ENCODE measurements around the gene TRPM7. TPM values are rescaled to one million over a fixed set of nuclear protein-coding genes. Genes with fewer than 3 reads are reported as not detected.
"Not testable (repeated sequence)": the region's sequence is repeated elsewhere in the genome, so short reads cannot be mapped to it uniquely, and the experiment has no call there.

TRPM7 gene
- total RNA-seq, 4 donors from 2014 or later, result 31.3 to 63.8 (median 41.9) TPM

DNA sequence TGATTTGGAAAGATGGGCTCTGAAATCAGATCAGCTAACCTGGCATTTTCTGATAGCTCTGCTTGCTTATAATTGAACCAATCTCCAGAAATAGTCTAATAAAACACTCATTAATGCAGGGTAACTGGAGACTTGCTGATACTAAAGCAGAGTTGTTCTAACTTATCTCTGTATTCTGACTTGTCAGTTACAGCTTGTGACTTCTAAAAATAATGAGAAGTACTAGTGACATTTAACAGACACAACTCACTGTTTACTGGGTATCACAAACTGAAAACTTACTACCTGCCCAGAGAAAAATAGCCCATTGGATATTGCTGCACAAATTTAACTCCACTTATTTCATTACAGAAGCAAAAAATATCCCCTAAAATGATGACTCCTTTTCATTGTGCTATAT, 24.0 kb upstream of the TRPM7 start:
- TF ChIP-seq, protein P1, sequence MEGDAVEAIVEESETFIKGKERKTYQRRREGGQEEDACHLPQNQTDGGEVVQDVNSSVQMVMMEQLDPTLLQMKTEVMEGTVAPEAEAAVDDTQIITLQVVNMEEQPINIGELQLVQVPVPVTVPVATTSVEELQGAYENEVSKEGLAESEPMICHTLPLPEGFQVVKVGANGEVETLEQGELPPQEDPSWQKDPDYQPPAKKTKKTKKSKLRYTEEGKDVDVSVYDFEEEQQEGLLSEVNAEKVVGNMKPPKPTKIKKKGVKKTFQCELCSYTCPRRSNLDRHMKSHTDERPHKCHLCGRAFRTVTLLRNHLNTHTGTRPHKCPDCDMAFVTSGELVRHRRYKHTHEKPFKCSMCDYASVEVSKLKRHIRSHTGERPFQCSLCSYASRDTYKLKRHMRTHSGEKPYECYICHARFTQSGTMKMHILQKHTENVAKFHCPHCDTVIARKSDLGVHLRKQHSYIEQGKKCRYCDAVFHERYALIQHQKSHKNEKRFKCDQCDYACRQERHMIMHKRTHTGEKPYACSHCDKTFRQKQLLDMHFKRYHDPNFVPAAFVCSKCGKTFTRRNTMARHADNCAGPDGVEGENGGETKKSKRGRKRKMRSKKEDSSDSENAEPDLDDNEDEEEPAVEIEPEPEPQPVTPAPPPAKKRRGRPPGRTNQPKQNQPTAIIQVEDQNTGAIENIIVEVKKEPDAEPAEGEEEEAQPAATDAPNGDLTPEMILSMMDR (IDR thresholded peaks at IDR 0.05), result no peak
- TF ChIP-seq POLR2A (IDR thresholded peaks at IDR 0.05), result no peak
- DNase-seq (ENCODE audit: low spot score in 2 of 2), result no peak
- no peak overlapping the region for H3K4me3 ChIP-seq (ENCODE audit: low read depth, poor library complexity, severe bottlenecking)
- intact Hi-C loops (cut with DNase I; ENCODE audit: low total_unique reads), result no loop called here

DNA sequence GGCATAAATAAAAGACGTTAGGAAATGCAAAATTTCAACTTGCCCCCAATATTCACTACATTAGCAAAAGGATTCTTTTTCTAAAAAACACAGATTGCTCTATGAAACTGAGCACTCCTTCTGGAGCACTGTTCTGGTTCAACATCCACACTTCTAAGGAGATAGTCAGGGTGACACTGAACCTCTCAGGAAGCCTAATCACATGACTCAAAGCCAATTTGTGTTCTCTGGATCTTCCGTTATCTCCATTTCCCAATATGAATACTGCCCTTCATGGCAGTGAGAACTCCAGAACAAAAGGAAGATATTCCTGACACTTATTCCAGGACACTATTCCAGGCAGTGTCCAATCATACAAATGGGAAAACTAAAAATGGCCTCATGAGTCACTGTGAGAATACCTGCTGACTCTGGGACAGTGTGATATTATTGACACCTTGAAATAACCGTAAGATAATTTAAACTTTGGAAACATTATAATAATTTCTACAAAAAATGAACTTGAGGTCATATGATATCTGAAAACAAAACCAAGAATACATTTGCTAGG, 21.4 kb upstream of the TRPM7 start:
- no peak for DNase-seq (ENCODE audit: low spot score in 2 of 2)
- WGBS, 2 donors, result 89 to 94% methylated on average over 3 of the region's 3 CpGs
- H3K4me3 ChIP-seq (ENCODE audit: low read depth, poor library complexity, severe bottlenecking), result no peak overlapping the region
- intact Hi-C loops (cut with DNase I; ENCODE audit: low total_unique reads), result no loop called here
- TF ChIP-seq, protein P1 (IDR thresholded peaks at IDR 0.05), result no peak
- TF ChIP-seq POLR2A (IDR thresholded peaks at IDR 0.05), result no peak

DNA sequence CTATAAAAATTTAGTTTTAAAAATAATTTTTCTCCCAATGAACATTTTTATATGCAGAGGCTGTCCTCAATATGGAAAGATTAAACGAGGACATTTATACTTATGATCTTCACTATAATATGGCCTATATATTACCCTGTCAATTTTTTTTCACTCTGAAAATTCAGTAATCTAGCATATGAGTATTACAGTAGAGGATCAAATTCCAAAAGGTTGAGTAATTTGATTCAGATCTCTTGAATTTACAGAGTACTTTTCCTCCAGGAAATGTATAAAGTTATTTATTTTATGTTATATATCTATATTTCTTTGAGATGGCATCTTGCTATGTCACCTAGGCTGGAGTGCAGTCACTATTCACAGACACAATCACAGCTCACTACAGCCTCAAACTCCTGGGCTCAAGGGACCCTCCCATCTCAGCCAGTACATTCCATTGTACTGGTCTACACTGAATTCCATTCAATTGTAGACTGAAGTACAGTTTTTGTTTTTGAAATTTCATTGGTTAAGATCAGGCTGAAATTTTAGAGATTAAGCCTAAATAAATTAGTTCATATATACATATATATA, 16.3 kb upstream of the TRPM7 start:
- DNase-seq (ENCODE audit: low spot score in 2 of 2), result no peak
- TF ChIP-seq POLR2A (IDR thresholded peaks at IDR 0.05), result no peak
- TF ChIP-seq, protein P1 (IDR thresholded peaks at IDR 0.05), result no peak
- intact Hi-C loops (cut with DNase I; ENCODE audit: low total_unique reads), result no loop called here
- H3K4me3 ChIP-seq (ENCODE audit: low read depth, poor library complexity, severe bottlenecking), result no peak overlapping the region
- 67 to 68% methylated on average over 1 of the region's 1 CpG for WGBS, 2 donors

DNA sequence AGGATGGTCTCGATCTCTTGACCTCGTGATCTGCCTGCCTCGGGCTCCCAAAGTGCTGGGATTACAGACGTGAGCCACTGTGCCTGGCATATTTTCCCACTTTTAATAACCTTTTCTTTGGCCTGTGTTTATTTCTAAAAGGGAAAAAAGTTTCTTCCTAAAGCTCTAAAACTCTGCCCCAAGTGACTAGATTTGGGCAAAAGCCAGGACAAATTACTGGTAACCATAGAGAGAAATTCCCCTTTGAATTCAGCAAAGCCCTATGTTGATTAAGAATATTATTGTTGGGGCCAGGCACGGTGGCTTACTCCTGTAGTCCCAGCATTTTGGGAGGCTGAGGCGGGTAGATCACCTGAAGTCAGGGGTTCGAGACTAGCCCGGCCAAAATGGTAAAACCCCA, 11.5 kb upstream of the TRPM7 start:
- intact Hi-C loops (cut with DNase I; ENCODE audit: low total_unique reads), result no loop called here
- DNase-seq (ENCODE audit: low spot score in 2 of 2), result no peak
- H3K4me3 ChIP-seq (ENCODE audit: low read depth, poor library complexity, severe bottlenecking), result no peak overlapping the region
- TF ChIP-seq, protein P1 (IDR thresholded peaks at IDR 0.05), result no peak
- no peak for TF ChIP-seq POLR2A (IDR thresholded peaks at IDR 0.05)
- 69 to 71% methylated on average over 8 of the region's 8 CpGs for WGBS, 2 donors

DNA sequence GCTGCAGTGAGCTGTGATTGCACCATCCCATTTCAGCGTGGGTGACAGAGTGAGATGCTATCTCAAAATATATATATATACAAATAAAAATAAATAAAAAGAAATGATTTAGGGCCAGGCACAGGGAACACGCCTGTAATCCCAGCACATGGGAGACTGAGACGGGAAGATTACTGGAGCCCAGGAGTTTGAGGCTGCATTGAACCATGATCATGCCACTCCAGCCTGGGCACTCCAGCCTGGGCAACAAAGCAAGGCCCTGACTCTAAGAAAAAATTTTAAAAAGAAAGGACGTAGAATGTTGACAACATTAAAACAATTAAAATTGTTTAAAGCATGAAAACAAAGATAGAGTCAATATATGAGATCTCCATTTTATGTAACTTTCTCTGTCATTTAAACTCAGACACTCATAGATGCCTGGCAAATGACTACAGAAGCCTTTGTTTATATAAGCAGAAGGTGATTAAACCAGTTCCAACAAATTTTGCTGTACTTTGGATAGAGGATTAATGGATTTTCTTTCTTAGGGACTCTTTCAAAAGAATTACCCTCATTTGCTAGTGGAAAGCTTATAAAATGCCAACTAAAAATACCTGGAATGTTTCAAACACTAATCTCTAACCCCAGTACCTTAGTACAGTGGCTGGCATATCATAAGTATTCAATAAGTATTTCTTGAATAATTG, 10.7 kb upstream of the TRPM7 start:
- TF ChIP-seq, protein P1 (IDR thresholded peaks at IDR 0.05), result no peak
- TF ChIP-seq POLR2A (IDR thresholded peaks at IDR 0.05), result no peak
- no peak for DNase-seq (ENCODE audit: low spot score in 2 of 2)
- no peak overlapping the region for H3K4me3 ChIP-seq (ENCODE audit: low read depth, poor library complexity, severe bottlenecking)
- WGBS, 2 donors, result 84 to 85% methylated on average over 4 of the region's 4 CpGs
- intact Hi-C loops (cut with DNase I; ENCODE audit: low total_unique reads), result no loop called here

DNA sequence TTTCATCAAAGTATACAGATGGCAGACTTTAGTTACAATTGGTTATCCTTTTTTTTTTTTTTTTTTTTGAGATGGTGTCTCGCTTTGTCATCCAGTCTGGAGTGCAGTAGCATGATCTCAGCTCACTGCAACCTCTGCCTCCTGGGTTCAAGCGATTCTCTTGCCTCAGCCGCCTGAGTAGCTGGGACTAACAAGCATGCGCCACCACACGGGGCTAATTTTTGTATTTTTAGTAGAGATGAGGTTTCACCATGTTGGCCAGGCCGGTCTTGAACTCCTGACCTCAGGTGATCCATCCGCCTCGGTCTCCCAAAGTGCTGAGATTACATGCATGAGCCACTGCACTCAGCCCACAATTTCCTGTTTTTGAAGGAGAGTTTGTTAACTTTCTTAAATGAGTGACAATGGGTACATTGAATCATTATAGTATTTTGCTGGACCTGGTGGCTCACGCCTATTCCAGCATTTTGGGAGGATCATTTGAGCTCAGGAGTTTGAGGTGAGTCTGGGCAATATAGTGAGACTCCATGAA, 8.1 kb upstream of the TRPM7 start:
- intact Hi-C loops (cut with DNase I; ENCODE audit: low total_unique reads); DNase-seq (ENCODE audit: low spot score in 2 of 2); H3K4me3 ChIP-seq (ENCODE audit: low read depth, poor library complexity, severe bottlenecking): not testable (repeated sequence)
- WGBS, 2 donors, result 95 to 96% methylated on average over 9 of the region's 9 CpGs

Measured in lower leg skin (tissue), 4 donors.